AG04450 (cell line): ENCODE data around the gene SBF1. TPM values are rescaled to one million over a fixed set of nuclear protein-coding genes. Genes with fewer than 3 reads are reported as not detected.

Experiments used
- CTCF ChIA-PET: fragments of 300-600, 350-600 bp; formaldehyde crosslinking; extraction: SDS; loops from one replicate; lab custom pipeline; 2022; ENCODE audit warnings: antibody characterized with exemption, inconsistent platforms; lab: Charles Lee
- POLR2A ChIA-PET: fragments of 350-600 bp; formaldehyde crosslinking; extraction: SDS; loops from one replicate; lab custom pipeline; 2021; ENCODE audit warnings: antibody characterized with exemption, inconsistent platforms; lab: Yijun Ruan, JAX
- DNase-seq: peaks from one replicate; pipeline ENCODE4 v3.0.0-alpha.2; 2011; ENCODE audit warnings: low read depth, low spot score
- H3K27ac ChIP-seq: one replicate; pipeline ENCODE4 v1.5.1; 2012; ENCODE audit warnings: low read depth, low read length, control low read depth
- H3K27me3 ChIP-seq: one replicate; pipeline ENCODE4 v1.6.0; 2012; ENCODE audit warnings: low read length; ENCODE audit not compliant: control insufficient read depth, insufficient read depth
- H3K4me3 ChIP-seq: 2 replicates; pipeline ENCODE4 v1.5.1; 2011; ENCODE audit warnings: mild to moderate bottlenecking, low read depth, low read length, control low read depth
- H3K9me3 ChIP-seq: 2 replicates; pipeline ENCODE4 v1.5.1; 2012; ENCODE audit warnings: low read length; ENCODE audit not compliant: control insufficient read depth, insufficient read depth
- CTCF ChIP-seq: IDR thresholded peaks from 2 replicates; pipeline ENCODE4 v1.5.1; 2011; ENCODE audit warnings: low read depth, low read length, control low read depth, inconsistent platforms
- polyA plus RNA-seq: library from polyadenylated mRNA; depleted of rRNA; stranded (reverse); fragments of >200 nt; gene quantifications from 2 replicates; pipeline ENCODE4 v1.2.3, GENCODE V29; 2011

Gene SBF1
- polyA plus RNA-seq, 1 experiment, result 16.4 TPM

- ChIA-PET CTCF (no interaction called here), POLR2A (interaction anchor here (0.8 to 1.3 kb wide), 2 partner anchors 63 to 80 kb away, joined by 3 to 9 read pairs; partner anchors contain the start of genes NCAPH2 and SCO2)
These were observed 29.6 kb downstream of the SBF1 start for GRCh38 chr22:50445071-50445879.

GRCh38 chr22:50444663-50445062, 30.2 kb downstream of the SBF1 start:
- no peak for TF ChIP-seq CTCF
- ChIA-PET CTCF (no interaction called here), POLR2A (interaction anchor here (0.6 to 1.3 kb wide), 3 partner anchors 64 to 174 kb away, joined by 3 to 9 read pairs (median 6); partner anchors contain the start of genes NCAPH2 and SCO2)
- Histone ChIP-seq H3K27me3 (no peaks in the 10 kb centered on the region), H3K9me3 (no peaks in the 10 kb centered on the region; the same call in 1 of the 2 replicates), H3K27ac (peak overlapping the region; percentile 21), H3K4me3 (no peak overlapping the region)
- peak; percentile 33 for DNase-seq

More at GRCh38 chr22:50445071-50445879, 29.6 kb downstream of the SBF1 start:
- Histone ChIP-seq H3K27ac (peak overlapping the region; percentile 2), H3K4me3 (no peak overlapping the region), H3K27me3 (no peaks in the 10 kb centered on the region), H3K9me3 (no peaks in the 10 kb centered on the region; the same call in 1 of the 2 replicates)
- no peak for DNase-seq
- TF ChIP-seq CTCF, result no peak

- DNase-seq, result no peak
- no peak overlapping the region for H3K4me3 ChIP-seq
- H3K27me3 ChIP-seq, result no peaks in the 10 kb centered on the region
- H3K27ac ChIP-seq, result peak overlapping the region; percentile 47
- TF ChIP-seq CTCF, result no peak
- CTCF ChIA-PET, result no interaction called here
- POLR2A ChIA-PET, result interaction anchor here (0.6 to 1.3 kb wide), 3 partner anchors 64 to 175 kb away, joined by 3 to 9 read pairs (median 6); partner anchors contain the start of genes NCAPH2 and SCO2
- H3K9me3 ChIP-seq, result no peaks in the 10 kb centered on the region; the same call in 1 of the 2 replicates
These were observed 30.8 kb downstream of the SBF1 start for GRCh38 chr22:50443801-50444625.

GRCh38 chr22:50443197-50443596, 31.6 kb downstream of the SBF1 start:
- POLR2A ChIA-PET, result no interaction called here
- H3K27ac ChIP-seq, result no peak overlapping the region
- no peak for TF ChIP-seq CTCF
- no peaks in the 10 kb centered on the region for H3K27me3 ChIP-seq
- H3K4me3 ChIP-seq, result no peak overlapping the region
- DNase-seq, result no peak
- CTCF ChIA-PET, result no interaction called here
- no peaks in the 10 kb centered on the region; the same call in 1 of the 2 replicates for H3K9me3 ChIP-seq
